CD14-positive monocyte (primary cell): ENCODE data around the gene IRAK1. TPM values are rescaled to one million over a fixed set of nuclear protein-coding genes. Genes with fewer than 3 reads are reported as not detected.
A peak's percentile ranks its signal among the peaks of the same experiment; 100 is the strongest.

Source experiments
- DNase-seq, 3 donors: peaks; one replicate each; pipeline ENCODE4 v3.0.0-alpha.2; 2011 to 2022
- H2AFZ ChIP-seq: 2 replicates; pipeline ENCODE4 v1.6.0; 2012; ENCODE audit warnings: mild to moderate bottlenecking, low read depth, low read length, inconsistent platforms; ENCODE audit not compliant: insufficient read depth, poor library complexity, severe bottlenecking
- H3K27ac ChIP-seq, 2 donors: 1 replicate in 1 of 2; 2 replicates in 1 of 2; pipeline ENCODE4 v1.5.1; 2012 to 2013; ENCODE audit warnings: low read length in 2 of 2, control low read depth in 1 of 2, inconsistent platforms in 1 of 2, low read depth in 1 of 2, mild to moderate bottlenecking in 1 of 2
- H3K27me3 ChIP-seq, 2 donors: one replicate each; pipeline versions ENCODE4 v1.6.0 to v1.6.1; 2011 to 2013; ENCODE audit warnings: low read length in 2 of 2; ENCODE audit not compliant: control insufficient read depth in 2 of 2, insufficient read depth in 2 of 2
- H3K36me3 ChIP-seq, 2 donors: replicated peaks in 1 of 2; 1 replicate in 1 of 2; 2 replicates in 1 of 2; pipeline versions ENCODE4 v1.5.1 to v1.6.1; 2012 to 2013; ENCODE audit warnings: low read length in 2 of 2, control low read depth in 1 of 2, inconsistent platforms in 1 of 2, mild to moderate bottlenecking in 1 of 2; ENCODE audit not compliant: insufficient read depth in 2 of 2, control insufficient read depth in 1 of 2
- H3K4me1 ChIP-seq, 2 donors: 1 replicate in 1 of 2; 2 replicates in 1 of 2; pipeline versions ENCODE4 v1.5.1 to v1.6.1; 2012 to 2013; ENCODE audit warnings: low read length in 2 of 2, control low read depth in 1 of 2, inconsistent platforms in 1 of 2, mild to moderate bottlenecking in 1 of 2, moderate library complexity in 1 of 2; ENCODE audit not compliant: insufficient read depth in 2 of 2, control insufficient read depth in 1 of 2
- H3K4me2 ChIP-seq: replicated peaks from 2 replicates; pipeline ENCODE3; 2012; ENCODE audit warnings: low read length, moderate library complexity, mild to moderate bottlenecking; ENCODE audit not compliant: poor library complexity, severe bottlenecking; ENCODE audit errors: extremely low read depth
- H3K4me3 ChIP-seq, 3 experiments: fragments of 200-600 bp in 1 of 3; sonication (generic) in 1 of 3; replicated peaks in 1 of 3; 1 replicate in 2 of 3; 2 replicates in 1 of 3; pipeline ENCODE4 v1.5.1; 2011 to 2013; ENCODE audit warnings: low read length in 3 of 3, mild to moderate bottlenecking in 3 of 3, control low read depth in 2 of 3, low read depth in 2 of 3, inconsistent platforms in 1 of 3, moderate library complexity in 1 of 3
- H3K79me2 ChIP-seq: 2 replicates; pipeline ENCODE4 v1.6.0; 2012; ENCODE audit warnings: mild to moderate bottlenecking, control low read depth, inconsistent platforms, low read length, moderate library complexity; ENCODE audit not compliant: insufficient read depth
- H3K9ac ChIP-seq: 2 replicates; pipeline ENCODE4 v1.6.0; 2017; ENCODE audit warnings: low read length, mild to moderate bottlenecking; ENCODE audit not compliant: insufficient read depth, poor library complexity, severe bottlenecking
- H3K9me3 ChIP-seq, 2 donors: replicated peaks in 1 of 2; 1 replicate in 1 of 2; 2 replicates in 1 of 2; pipeline versions ENCODE4 v1.5.1 to v1.6.1; 2012 to 2013; ENCODE audit warnings: low read length in 2 of 2, control low read depth in 1 of 2; ENCODE audit not compliant: control insufficient read depth in 1 of 2, insufficient read depth in 1 of 2
- H4K20me1 ChIP-seq: 2 replicates; pipeline ENCODE4 v1.6.0; 2012; ENCODE audit warnings: mild to moderate bottlenecking, low read length, control low read depth, moderate library complexity; ENCODE audit not compliant: insufficient read depth
- H3K27ac Mint-ChIP-seq, 7 donors: one replicate each; pipeline ENCODE4 v1.8.0; 2020; ENCODE audit warnings: mild to moderate bottlenecking in 7 of 7, mixed read lengths in 7 of 7, moderate library complexity in 6 of 7, inconsistent platforms in 2 of 7
- H3K27me3 Mint-ChIP-seq, 3 donors: one replicate each; pipeline ENCODE4 v1.8.0; 2021 to 2022; ENCODE audit warnings: low read depth in 3 of 3, mild to moderate bottlenecking in 3 of 3, mixed read lengths in 3 of 3, moderate library complexity in 3 of 3, inconsistent platforms in 1 of 3
- H3K36me3 Mint-ChIP-seq, 2 donors: one replicate each; pipeline ENCODE4 v1.8.0; 2020; ENCODE audit warnings: mixed read lengths in 2 of 2, inconsistent platforms in 1 of 2, mild to moderate bottlenecking in 1 of 2
- H3K4me1 Mint-ChIP-seq: one replicate; pipeline ENCODE4 v1.8.0; 2020; ENCODE audit warnings: mild to moderate bottlenecking, mixed read lengths
- H3K4me3 Mint-ChIP-seq, 2 donors: one replicate each; pipeline ENCODE4 v1.8.0; 2020; ENCODE audit warnings: mild to moderate bottlenecking in 2 of 2, mixed read lengths in 2 of 2, moderate library complexity in 1 of 2
- H3K9me3 Mint-ChIP-seq, 7 donors: one replicate each; pipeline ENCODE4 v1.8.0; 2020 to 2022; ENCODE audit warnings: mixed read lengths in 7 of 7, mild to moderate bottlenecking in 6 of 7, moderate library complexity in 6 of 7, inconsistent platforms in 2 of 7
- CTCF ChIP-seq: fragments of 200-600 bp; IDR thresholded peaks from one replicate; pipeline ENCODE4 v1.8.0; 2022; ENCODE audit warnings: antibody characterized with exemption, mild to moderate bottlenecking
- WGBS: methylation state at CpG from one replicate; pipeline ENCODE4 v1.1.5; 2013; ENCODE audit warnings: missing lambda C conversion rate; ENCODE audit not compliant: insufficient coverage; 5-methylcytosine and 5-hydroxymethylcytosine counted together
- intact Hi-C, 2 donors: fragments of 100-400 bp; cut with micrococcal nuclease; formaldehyde crosslinking; loops; one replicate each; pipeline versions ENCODE4 v1.15.0 to v1.15.1; 2023
- polyA plus RNA-seq, 3 donors: library from polyadenylated mRNA; depleted of rRNA in 1 of 3; unstranded in 2 of 3; stranded (reverse) in 1 of 3; fragments of 300-500 nt in 2 of 3; fragments of >200 nt in 1 of 3; fragmentation: Illumina TruSeq in 2 of 3; gene quantifications; 1 replicate in 2 of 3; 2 replicates in 1 of 3; pipeline ENCODE4 v1.2.3, GENCODE V29; 2012 to 2021

IRAK1 gene
- polyA plus RNA-seq, 3 donors, result 47.8 to 109 (median 49.5) TPM

GRCh38 chrX:153969125-153969903 is 50.4 kb downstream of the IRAK1 start:
- H3K4me3 ChIP-seq, result peak overlapping the region; percentile 90 to 100 (median 99)
- no peak for DNase-seq
- H3K27me3 Mint-ChIP-seq, result peaks cover 0 to 48% (median 0%) of the 10 kb centered on the region in 3 donors
- H3K4me1 Mint-ChIP-seq, result peaks cover 48% of the 10 kb centered on the region
- H3K4me3 Mint-ChIP-seq, result peak overlapping the region; percentile 88 to 99
- peaks cover 9 to 25% of the 10 kb centered on the region in 2 donors for H3K36me3 Mint-ChIP-seq
- no peak for TF ChIP-seq CTCF
- peaks cover 81% of the 10 kb centered on the region for H3K79me2 ChIP-seq
- intact Hi-C loops, result no loop called here
- H3K27me3 ChIP-seq, result no peaks in the 10 kb centered on the region
- H3K27ac ChIP-seq, result peak overlapping the region; percentile 71 to 78
- peak overlapping the region; percentile 79 to 100 (median 87) for H3K27ac Mint-ChIP-seq
- H3K4me2 ChIP-seq, result peak overlapping the region; percentile 87
- whole genome bisulfite sequencing, result 10% methylated on average over 9 of the region's 25 CpGs
- peaks cover 0 to 24% (median 8%) of the 10 kb centered on the region in 7 donors for H3K9me3 Mint-ChIP-seq
- no peaks in the 10 kb centered on the region for H3K9me3 ChIP-seq
- H2AFZ ChIP-seq, result no peak overlapping the region
- peaks cover 70% of the 10 kb centered on the region for H4K20me1 ChIP-seq
- peaks cover 51 to 61% of the 10 kb centered on the region in 2 donors for H3K4me1 ChIP-seq
- peaks cover 3 to 12% of the 10 kb centered on the region in 2 donors for H3K36me3 ChIP-seq
- peak overlapping the region; percentile 38 for H3K9ac ChIP-seq

- Histone ChIP-seq H3K4me2 (peak overlapping the region; percentile 87), H3K27ac (peak overlapping the region; percentile 71 to 78), H3K4me3 (peak overlapping the region; percentile 1 to 100 (median 99)), H4K20me1 (peaks cover 70% of the 10 kb centered on the region), H3K27me3 (no peaks in the 10 kb centered on the region), H2AFZ (no peak overlapping the region), H3K79me2 (peaks cover 81% of the 10 kb centered on the region), H3K36me3 (peaks cover 9 to 18% of the 10 kb centered on the region in 2 donors), H3K9ac (peak overlapping the region; percentile 38), H3K9me3 (no peaks in the 10 kb centered on the region), H3K4me1 (peaks cover 46 to 55% of the 10 kb centered on the region in 2 donors)
- intact Hi-C loops, result no loop called here
- Mint-ChIP-seq H3K4me3 (peak overlapping the region; percentile 88 to 99), H3K4me1 (peaks cover 43% of the 10 kb centered on the region), H3K27me3 (peaks cover 0 to 43% (median 0%) of the 10 kb centered on the region in 3 donors), H3K27ac (peak overlapping the region in 5 of 7 donors; percentile 77 to 100 (median 94)), H3K36me3 (peaks cover 12 to 31% of the 10 kb centered on the region in 2 donors), H3K9me3 (peaks cover 0 to 24% (median 8%) of the 10 kb centered on the region in 7 donors)
- TF ChIP-seq CTCF, result no peak
- WGBS, result no CpG with 5 or more reads among the region's 12 CpGs
- no peak for DNase-seq
These were observed 51.0 kb downstream of the IRAK1 start for GRCh38 chrX:153968754-153969124.
